SU-DHL-6 (cell line): Measurements from ENCODE around the gene RELN.

Source experiments
- H2AFZ ChIP-seq: fragments of 200-600 bp; sonication (generic); 2 replicates; pipeline ENCODE4 v1.6.1; 2014; ENCODE audit warnings: low read depth, mild to moderate bottlenecking, moderate library complexity, mixed read lengths, antibody characterized with exemption, low read length; ENCODE audit not compliant: severe bottlenecking
- H3F3A ChIP-seq: fragments of 200-600 bp; shearing (Covaris generic); 2 replicates; pipeline ENCODE4 v1.6.0; 2016; ENCODE audit warnings: antibody characterized with exemption, mild to moderate bottlenecking; ENCODE audit not compliant: insufficient read depth
- H3K27ac ChIP-seq: fragments of 200-600 bp; sonication (generic); 2 replicates; pipeline ENCODE4 v1.5.1; 2016; ENCODE audit warnings: low read depth, mild to moderate bottlenecking, low read length, moderate library complexity, mixed read lengths
- H3K27me3 ChIP-seq: fragments of 200-600 bp; sonication (generic), shearing (Covaris generic); 2 replicates; pipeline ENCODE4 v1.6.0; 2014; ENCODE audit warnings: mild to moderate bottlenecking, low read length
- H3K36me3 ChIP-seq: fragments of 200-600 bp; sonication (generic); 2 replicates; pipeline ENCODE4 v1.6.1; 2014; ENCODE audit warnings: mild to moderate bottlenecking, low read length, mixed read lengths
- H3K4me2 ChIP-seq: fragments of 300-600, 200-600 bp; shearing (Covaris generic), sonication (generic); 2 replicates; pipeline ENCODE4 v1.6.0; 2014; ENCODE audit warnings: low read length, low read depth, mild to moderate bottlenecking; ENCODE audit not compliant: poor library complexity, severe bottlenecking
- H3K4me3 ChIP-seq: fragments of 200-600 bp; sonication (generic); 2 replicates; pipeline ENCODE4 v1.5.1; 2014; ENCODE audit warnings: antibody characterized with exemption, low read length, mild to moderate bottlenecking, mixed read lengths; ENCODE audit not compliant: insufficient read depth, poor library complexity, severe bottlenecking
- H3K79me2 ChIP-seq: fragments of 200-600 bp; sonication (generic); 2 replicates; pipeline ENCODE4 v1.6.1; 2014; ENCODE audit warnings: mild to moderate bottlenecking, low read length, moderate library complexity; ENCODE audit not compliant: insufficient read depth
- H3K9ac ChIP-seq: fragments of 200-600 bp; sonication (generic); 2 replicates; pipeline ENCODE4 v1.7.0; 2014; ENCODE audit warnings: mild to moderate bottlenecking, low read length
- H3K9me2 ChIP-seq: fragments of 200-600 bp; sonication (generic); replicated peaks from 2 replicates; pipeline ENCODE4 v1.6.1; 2014; ENCODE audit warnings: low read length; ENCODE audit not compliant: insufficient read depth
- H3K9me3 ChIP-seq: fragments of 200-600 bp; sonication (generic); 2 replicates; pipeline ENCODE4 v1.6.1; 2014; ENCODE audit warnings: low read length, mixed read lengths; ENCODE audit not compliant: insufficient read depth
- H4K20me1 ChIP-seq: fragments of 200-600 bp; sonication (generic); 2 replicates; pipeline ENCODE4 v1.6.1; 2014; ENCODE audit warnings: low read depth, mild to moderate bottlenecking, antibody characterized with exemption, low read length, moderate library complexity, mixed read lengths
- CTCF ChIP-seq: fragments of 200-600 bp; sonication (generic); IDR thresholded peaks from one replicate; pipeline ENCODE4 v1.5.1; 2017; ENCODE audit warnings: antibody characterized with exemption, mild to moderate bottlenecking, low read length, moderate library complexity; ENCODE audit not compliant: insufficient read depth, poor library complexity, severe bottlenecking
- EZH2phosphoT487 ChIP-seq: fragments of 200-600 bp; sonication (generic), shearing (Covaris generic); conservative IDR thresholded peaks from 2 replicates; pipeline ENCODE4 v1.6.1; 2018; ENCODE audit warnings: mild to moderate bottlenecking, antibody characterized with exemption, low read length, moderate library complexity, mixed read lengths

The RELN gene

DNA sequence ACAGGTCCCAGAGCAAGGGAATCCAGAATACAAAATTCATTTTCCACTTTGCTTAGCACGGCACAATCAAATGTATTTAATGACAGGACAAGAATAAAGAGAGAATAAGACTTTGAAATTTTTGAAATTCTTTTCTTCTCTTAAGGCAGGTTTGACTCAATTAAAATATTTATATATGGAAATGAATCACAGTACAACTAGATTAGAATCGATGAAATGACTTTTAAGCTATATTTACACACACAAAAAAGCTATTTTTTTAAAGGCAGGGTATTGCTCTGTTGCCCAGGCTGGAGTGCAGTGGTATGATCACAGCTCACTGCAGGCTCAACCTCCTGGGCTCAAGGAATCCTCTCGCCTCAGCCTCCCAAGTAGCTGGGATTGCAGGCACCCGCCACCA, 278.0 kb downstream of the RELN start:
- Histone ChIP-seq H3F3A (no peaks in the 10 kb centered on the region), H3K9me3 (no peaks in the 10 kb centered on the region), H2AFZ (no peak overlapping the region), H3K79me2 (no peaks in the 10 kb centered on the region), H3K4me3 (no peak overlapping the region), H3K36me3 (no peaks in the 10 kb centered on the region), H3K9me2 (no peaks in the 10 kb centered on the region), H4K20me1 (no peaks in the 10 kb centered on the region), H3K27ac (no peak overlapping the region), H3K4me2 (no peak overlapping the region), H3K27me3 (no peaks in the 10 kb centered on the region), H3K9ac (no peak overlapping the region)
- no peak for TF ChIP-seq EZH2phosphoT487
- TF ChIP-seq CTCF = no peak

DNA sequence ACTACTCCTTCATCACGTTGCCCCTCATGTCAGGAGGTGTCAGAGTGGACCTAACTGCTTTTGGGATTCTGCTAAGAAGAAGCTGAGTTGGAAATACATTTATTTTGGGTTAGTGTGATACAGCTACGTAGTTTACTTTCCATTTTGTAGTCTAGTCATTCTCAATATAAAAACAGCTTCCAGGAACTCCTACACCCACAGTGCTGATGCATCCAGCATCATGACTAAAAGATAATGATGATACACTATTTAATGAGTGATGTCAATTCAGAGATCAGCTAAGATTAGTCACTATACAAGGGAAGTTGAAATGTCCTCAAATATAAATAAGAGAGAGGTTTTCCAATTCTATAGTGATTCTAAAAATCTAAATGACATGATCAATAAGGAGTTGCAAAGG, 279.2 kb downstream of the RELN start:
- Histone ChIP-seq H3K4me2 (no peak overlapping the region), H4K20me1 (no peaks in the 10 kb centered on the region), H3F3A (no peaks in the 10 kb centered on the region), H3K9me3 (no peaks in the 10 kb centered on the region), H3K27me3 (no peaks in the 10 kb centered on the region), H2AFZ (no peak overlapping the region), H3K27ac (no peak overlapping the region), H3K36me3 (no peaks in the 10 kb centered on the region), H3K79me2 (no peaks in the 10 kb centered on the region), H3K4me3 (no peak overlapping the region), H3K9ac (no peak overlapping the region), H3K9me2 (no peaks in the 10 kb centered on the region)
- no peak for TF ChIP-seq EZH2phosphoT487
- TF ChIP-seq CTCF = no peak

- Histone ChIP-seq H2AFZ (no peak overlapping the region), H3K4me3 (no peak overlapping the region), H4K20me1 (no peaks in the 10 kb centered on the region), H3K9me3 (no peaks in the 10 kb centered on the region), H3K27ac (no peak overlapping the region), H3K27me3 (no peaks in the 10 kb centered on the region), H3K79me2 (no peaks in the 10 kb centered on the region), H3K9me2 (no peaks in the 10 kb centered on the region), H3F3A (no peaks in the 10 kb centered on the region), H3K36me3 (no peaks in the 10 kb centered on the region), H3K4me2 (no peak overlapping the region), H3K9ac (no peak overlapping the region)
- no peak for TF ChIP-seq EZH2phosphoT487
- TF ChIP-seq CTCF = no peak
Measured at GRCh38 chr7:103706805-103707204, 282.7 kb downstream of the RELN start.

- Histone ChIP-seq H3K9me2 (no peaks in the 10 kb centered on the region), H3K27ac (no peak overlapping the region), H2AFZ (no peak overlapping the region), H3K9ac (no peak overlapping the region), H4K20me1 (no peaks in the 10 kb centered on the region), H3F3A (no peaks in the 10 kb centered on the region), H3K4me3 (no peak overlapping the region), H3K79me2 (no peaks in the 10 kb centered on the region), H3K27me3 (no peaks in the 10 kb centered on the region), H3K36me3 (no peaks in the 10 kb centered on the region), H3K9me3 (no peaks in the 10 kb centered on the region), H3K4me2 (no peak overlapping the region)
- TF ChIP-seq CTCF (no peak), EZH2phosphoT487 (no peak)
Measured at GRCh38 chr7:103705542-103705941, 283.9 kb downstream of the RELN start.
